ENCODE results near the gene PACSIN1.

- TF ChIP-seq POLR2A (IDR thresholded peaks at IDR 0.05) = no peak
- TF ChIP-seq CTCF (IDR thresholded peaks at IDR 0.05) = no peak
Measured at GRCh38 chr6:34425132-34425497, 40.8 kb upstream of the PACSIN1 start.
